IMR-90 (cell line): ENCODE data around the gene RAD51B. TPM values are rescaled to one million over a fixed set of nuclear protein-coding genes. Genes with fewer than 3 reads are reported as not detected.

Experiments used
- ATAC-seq: fragments of 200-7000 bp; cut with Tn5 transposase; 2 replicates; pipeline ENCODE4 v1.9.1; 2020; ENCODE audit warnings: low read depth, mild to moderate bottlenecking, moderate library complexity
- BruUV-seq: library from RNA; stranded (reverse); fragments of 400-500 nt; replicated peaks from 2 replicates; lab custom pipeline; 2021; lab: Mats Ljungman, UMichigan
- CTCF ChIA-PET: fragments of 300-600 bp; formaldehyde crosslinking; extraction: SDS; loops from one replicate; lab custom pipeline; 2021; ENCODE audit warnings: antibody characterized with exemption; lab: Yijun Ruan, JAX
- POLR2A ChIA-PET: fragments of 300-600 bp; sonication (Branson Sonifier 250); formaldehyde crosslinking; loops from one replicate; lab custom pipeline; 2022; ENCODE audit warnings: antibody characterized with exemption; ENCODE audit not compliant: unreplicated experiment; lab: Charles Lee
- DNase-seq: peaks from one replicate; pipeline ENCODE4 v3.0.0; 2013
- H2AFZ ChIP-seq: replicated peaks from 2 replicates; pipeline ENCODE3; 2013; ENCODE audit warnings: low read length, mild to moderate bottlenecking; ENCODE audit not compliant: poor library complexity
- H2AK5ac ChIP-seq: 2 replicates; pipeline ENCODE4 v1.6.1; 2013; ENCODE audit warnings: low read depth, low read length, inconsistent platforms
- H2AK9ac ChIP-seq: replicated peaks from 2 replicates; pipeline ENCODE3; 2013; ENCODE audit warnings: mild to moderate bottlenecking, low read depth, low read length, moderate library complexity; ENCODE audit not compliant: poor library complexity
- H2BK120ac ChIP-seq: 2 replicates; pipeline ENCODE4 v1.6.1; 2013; ENCODE audit warnings: low read depth, low read length, inconsistent platforms
- H2BK15ac ChIP-seq: 3 replicates; pipeline ENCODE4 v1.6.1; 2013; ENCODE audit warnings: low read depth, low read length, inconsistent platforms
- H2BK20ac ChIP-seq: 2 replicates; pipeline ENCODE4 v1.6.1; 2013; ENCODE audit warnings: low read depth, mild to moderate bottlenecking, inconsistent platforms, low read length, moderate library complexity
- H2BK5ac ChIP-seq: 2 replicates; pipeline ENCODE4 v1.6.1; 2013; ENCODE audit warnings: mild to moderate bottlenecking, low read depth, low read length, inconsistent platforms; ENCODE audit not compliant: poor library complexity, severe bottlenecking
- H3K14ac ChIP-seq: replicated peaks from 2 replicates; pipeline ENCODE4 v1.6.1; 2013; ENCODE audit warnings: low read depth, low read length, inconsistent platforms
- H3K18ac ChIP-seq: 2 replicates; pipeline ENCODE4 v1.6.1; 2013; ENCODE audit warnings: low read depth, low read length, control low read depth
- H3K23ac ChIP-seq: 2 replicates; pipeline ENCODE4 v1.6.1; 2013; ENCODE audit warnings: low read depth, low read length, inconsistent platforms
- H3K27ac ChIP-seq: 2 replicates; pipeline ENCODE4 v1.5.1; 2013; ENCODE audit warnings: mild to moderate bottlenecking, control low read depth, low read length; ENCODE audit not compliant: insufficient read depth
- H3K27me3 ChIP-seq: 2 replicates; pipeline ENCODE4 v1.6.1; 2013; ENCODE audit warnings: low read length; ENCODE audit not compliant: control insufficient read depth, insufficient read depth
- H3K36me3 ChIP-seq: 2 replicates; pipeline ENCODE4 v1.6.1; 2013; ENCODE audit warnings: low read length, mixed read lengths; ENCODE audit not compliant: control insufficient read depth, insufficient read depth
- H3K4ac ChIP-seq: 2 replicates; pipeline ENCODE4 v1.6.1; 2013; ENCODE audit warnings: low read depth, low read length, inconsistent platforms
- H3K4me1 ChIP-seq: 2 replicates; pipeline ENCODE4 v1.6.1; 2013; ENCODE audit warnings: low read length, mixed read lengths; ENCODE audit not compliant: control insufficient read depth, insufficient read depth
- H3K4me2 ChIP-seq: 2 replicates; pipeline ENCODE4 v1.6.1; 2013; ENCODE audit warnings: low read depth, mild to moderate bottlenecking, control low read depth, low read length, moderate library complexity
- H3K4me3 ChIP-seq: 2 replicates; pipeline ENCODE4 v1.5.1; 2013; ENCODE audit warnings: low read depth, mild to moderate bottlenecking, control low read depth, low read length, moderate library complexity; ENCODE audit not compliant: insufficient read depth
- H3K56ac ChIP-seq: 2 replicates; pipeline ENCODE4 v1.6.1; 2013; ENCODE audit warnings: low read length, inconsistent platforms; ENCODE audit not compliant: insufficient read depth; ENCODE audit errors: extremely low read depth
- H3K79me1 ChIP-seq, 2 experiments: 2 replicates each; pipeline ENCODE4 v1.6.1; 2013; ENCODE audit warnings: low read length in 2 of 2, inconsistent platforms in 1 of 2, low read depth in 1 of 2
- H3K9ac ChIP-seq: 2 replicates; pipeline ENCODE4 v1.6.1; 2013; ENCODE audit warnings: low read depth, low read length, control low read depth
- H3K9me1 ChIP-seq: 2 replicates; pipeline ENCODE4 v1.6.1; 2013; ENCODE audit warnings: low read length, inconsistent platforms; ENCODE audit not compliant: insufficient read depth
- H3K9me3 ChIP-seq: 2 replicates; pipeline ENCODE4 v1.6.1; 2013; ENCODE audit warnings: low read length; ENCODE audit not compliant: control insufficient read depth, insufficient read depth
- H4K20me1 ChIP-seq: 2 replicates; pipeline ENCODE4 v1.6.1; 2013; ENCODE audit warnings: low read length, inconsistent platforms; ENCODE audit not compliant: insufficient read depth
- H4K5ac ChIP-seq: 2 replicates; pipeline ENCODE4 v1.6.1; 2013; ENCODE audit warnings: mild to moderate bottlenecking, low read depth, low read length, control low read depth
- H4K8ac ChIP-seq, 2 experiments: 2 replicates each; pipeline ENCODE4 v1.6.1; 2013; ENCODE audit warnings: low read depth in 2 of 2, low read length in 2 of 2, control low read depth in 1 of 2, inconsistent platforms in 1 of 2
- H4K91ac ChIP-seq: 2 replicates; pipeline ENCODE4 v1.6.1; 2013; ENCODE audit warnings: low read depth, low read length, inconsistent platforms; ENCODE audit not compliant: insufficient read depth
- CEBPB ChIP-seq: IDR thresholded peaks from 2 replicates; pipeline ENCODE4 v1.6.1; 2012; ENCODE audit warnings: low read depth, low read length, improper control_type of control experiment
- MXI1 ChIP-seq: IDR thresholded peaks from 2 replicates; pipeline ENCODE4 v1.6.1; 2012; ENCODE audit warnings: low read depth, mild to moderate bottlenecking, low read length, moderate library complexity, borderline replicate concordance
- NFE2L2 ChIP-seq: fragments of 150-350 bp; IDR thresholded peaks from 2 replicates; pipeline ENCODE4 v1.6.1; 2016; ENCODE audit warnings: low read depth, mild to moderate bottlenecking, low read length
- RAD21 ChIP-seq: IDR thresholded peaks from 2 replicates; pipeline ENCODE4 v1.6.1; 2012; ENCODE audit warnings: low read length, improper control_type of control experiment
- WGBS, 2 experiments: methylation state at CpG; one replicate each; pipeline versions ENCODE4 v1.1.5 to v1.1.7; 2013; ENCODE audit warnings: missing lambda C conversion rate in 2 of 2; ENCODE audit not compliant: insufficient read length in 1 of 2; ENCODE audit errors: extremely low coverage in 2 of 2; 5-methylcytosine and 5-hydroxymethylcytosine counted together
- dilution Hi-C: fragments of 300-500 bp; cut with HindIII; formaldehyde crosslinking; loops from one replicate; pipeline ENCODE4 v1.14.3; 2018; ENCODE audit warnings: low sequenced_read_pairs; ENCODE audit not compliant: unreplicated experiment
- in situ Hi-C: fragments of 300-500 bp; cut with MboI; formaldehyde crosslinking; loops from 3 replicates; pipeline ENCODE4 v1.14.3; 2019; ENCODE audit warnings: low sequenced_read_pairs, inconsistent platforms, mixed read lengths
- intact Hi-C: fragments of 100-400 bp; cut with micrococcal nuclease; formaldehyde crosslinking; loops from 2 replicates; pipeline ENCODE4 v1.10.0; 2022
- polyA plus RNA-seq, 3 experiments: library from polyadenylated mRNA; depleted of rRNA; stranded (reverse); fragments of >200 nt; gene quantifications; 2 replicates each; pipeline ENCODE4 v1.2.3, GENCODE V29; 2012; ENCODE audit warnings: low replicate concordance in 1 of 3
- total RNA-seq: library from RNA; depleted of rRNA; stranded (reverse); fragments of >200 nt; gene quantifications from 2 replicates; pipeline ENCODE4 v1.2.3, GENCODE V29; 2012

The RAD51B gene
- total and polyA plus RNA-seq, 2 of the 4 experiments (the other 2 are of a cell fraction): 5.1 to 18.8 TPM

- H3K9me1 ChIP-seq: peaks cover 9% of the 10 kb centered on the region
- H3K36me3 ChIP-seq: no peaks in the 10 kb centered on the region
- no peak overlapping the region for H3K4me3 ChIP-seq
- peak overlapping the region; percentile 37; the same call in 1 of the 2 replicates for H2BK20ac ChIP-seq
- no TSS peak for BruUV-seq
- no peak overlapping the region for H3K14ac ChIP-seq
- no peak overlapping the region for H3K4me2 ChIP-seq
- H2BK5ac ChIP-seq: no peak overlapping the region
- no peak overlapping the region for H3K23ac ChIP-seq
- peak overlapping the region; percentile 50 for H2BK120ac ChIP-seq
- H4K20me1 ChIP-seq: no peaks in the 10 kb centered on the region
- POLR2A ChIA-PET: no interaction called here
- ATAC-seq (no peak), DNase-seq (peak; percentile 11)
- no peak overlapping the region for H4K91ac ChIP-seq
- no peak overlapping the region for H2BK15ac ChIP-seq
- peak overlapping the region; percentile 12 for H2AFZ ChIP-seq
- intact Hi-C loops (no loop called here), in situ Hi-C loops (no loop called here), dilution Hi-C loops (no loop called here)
- no peak overlapping the region for H3K56ac ChIP-seq
- H3K79me1 ChIP-seq: no peaks in the 10 kb centered on the region
- no peaks in the 10 kb centered on the region for H3K9me3 ChIP-seq
- WGBS, 2 experiments: 40% methylated on average over 1 of the region's 16 CpGs; no CpG with 5 or more reads in 1 of the 2 experiments
- TF ChIP-seq MXI1 (peak; percentile 51; the same call in 1 of the 2 replicates), RAD21 (no peak), CEBPB (no peak), NFE2L2 (no peak)
- no peaks in the 10 kb centered on the region for H3K27me3 ChIP-seq
- H3K4me1 ChIP-seq: peaks cover 17% of the 10 kb centered on the region
- no peak overlapping the region for H2AK9ac ChIP-seq
- H3K27ac ChIP-seq: no peak overlapping the region
- no peak overlapping the region for H3K9ac ChIP-seq
- 0 out of 2 replicates have a peak overlapping the region, but pooled peaks have one; percentile 45 for H2AK5ac ChIP-seq
- no peak overlapping the region for H3K18ac ChIP-seq
- peak overlapping the region in 1 of 2 experiments; percentile 36; a peak in 1 of 4 replicates for H4K8ac ChIP-seq
- CTCF ChIA-PET: no interaction called here
- H3K4ac ChIP-seq: 0 out of 2 replicates have a peak overlapping the region, but pooled peaks have one; percentile 13
- H4K5ac ChIP-seq: no peak overlapping the region
Measured at GRCh38 chr14:68585690-68586089, 766.1 kb downstream of the RAD51B start.
